Osteoblast (primary cell): ENCODE data around the gene TINAGL1. TPM values are rescaled to one million over a fixed set of nuclear protein-coding genes. Genes with fewer than 3 reads are reported as not detected.

Source experiments
- DNase-seq: peaks from one replicate; pipeline ENCODE4 v3.0.0; 2011; ENCODE audit warnings: low spot score, mixed read lengths; ENCODE audit not compliant: insufficient read length; ENCODE audit errors: missing footprints
- H2AFZ ChIP-seq: 2 replicates; pipeline ENCODE4 v1.6.0; 2011; ENCODE audit warnings: mild to moderate bottlenecking, low read length
- H3K27ac ChIP-seq: 2 replicates; pipeline ENCODE4 v1.5.1; 2011; ENCODE audit warnings: mild to moderate bottlenecking, low read depth, low read length, moderate library complexity
- H3K27me3 ChIP-seq: 2 replicates; pipeline ENCODE4 v1.6.0; 2012; ENCODE audit warnings: mild to moderate bottlenecking, control low read depth, inconsistent platforms, low read length, moderate library complexity; ENCODE audit not compliant: insufficient read depth
- H3K36me3 ChIP-seq: 2 replicates; pipeline ENCODE4 v1.5.1; 2011; ENCODE audit warnings: mild to moderate bottlenecking, low read length, control low read depth, moderate library complexity; ENCODE audit not compliant: insufficient read depth
- H3K4me1 ChIP-seq: 2 replicates; pipeline ENCODE4 v1.5.1; 2011; ENCODE audit warnings: mild to moderate bottlenecking, low read length, control low read depth, moderate library complexity; ENCODE audit not compliant: insufficient read depth
- H3K4me2 ChIP-seq: 2 replicates; pipeline ENCODE4 v1.6.0; 2011; ENCODE audit warnings: mild to moderate bottlenecking, low read length; ENCODE audit not compliant: insufficient read depth
- H3K4me3 ChIP-seq: fragments of 200-600 bp; sonication (generic); 3 replicates; pipeline ENCODE4 v1.5.1; 2012; ENCODE audit warnings: mild to moderate bottlenecking, low read length, inconsistent platforms; ENCODE audit not compliant: insufficient read depth
- H3K79me2 ChIP-seq: 2 replicates; pipeline ENCODE4 v1.6.0; 2012; ENCODE audit warnings: mild to moderate bottlenecking, low read length, control low read depth, inconsistent platforms; ENCODE audit not compliant: insufficient read depth
- H3K9me3 ChIP-seq: 2 replicates; pipeline ENCODE4 v1.5.1; 2011; ENCODE audit warnings: low read depth, low read length, control low read depth
- H4K20me1 ChIP-seq: 2 replicates; pipeline ENCODE4 v1.6.0; 2012; ENCODE audit warnings: mild to moderate bottlenecking, low read length, control low read depth; ENCODE audit not compliant: insufficient read depth
- CTCF ChIP-seq: IDR thresholded peaks from 2 replicates; pipeline ENCODE4 v1.5.1; 2011; ENCODE audit warnings: mild to moderate bottlenecking, low read depth, low read length, moderate library complexity; ENCODE audit errors: extremely low read depth
- total RNA-seq: library from RNA; depleted of rRNA; stranded (reverse); fragments of >200 nt; gene quantifications from 2 replicates; pipeline ENCODE4 v1.2.3, GENCODE V29; 2012

The TINAGL1 gene
- total RNA-seq, 1 donor = 50.3 TPM

- no peak overlapping the region for H3K4me3 ChIP-seq
- no peaks in the 10 kb centered on the region for H4K20me1 ChIP-seq
- H3K4me1 ChIP-seq = peaks cover 24% of the 10 kb centered on the region
- H3K79me2 ChIP-seq = no peaks in the 10 kb centered on the region
- H3K9me3 ChIP-seq = no peaks in the 10 kb centered on the region
- no peak for DNase-seq
- no peaks in the 10 kb centered on the region for H3K27me3 ChIP-seq
- H3K27ac ChIP-seq = no peak overlapping the region
- no peaks in the 10 kb centered on the region for H3K36me3 ChIP-seq
- peak overlapping the region; percentile 5 for H2AFZ ChIP-seq
- peak overlapping the region; percentile 39 for H3K4me2 ChIP-seq
- TF ChIP-seq CTCF = no peak
Measured at GRCh38 chr1:31562707-31563360, 13.5 kb upstream of the TINAGL1 start.

- Histone ChIP-seq H3K36me3 (no peaks in the 10 kb centered on the region), H3K9me3 (no peaks in the 10 kb centered on the region), H3K27ac (no peak overlapping the region), H3K4me2 (peak overlapping the region; percentile 16), H2AFZ (peak overlapping the region; percentile 64), H3K27me3 (no peaks in the 10 kb centered on the region), H4K20me1 (no peaks in the 10 kb centered on the region), H3K4me1 (peaks cover 33% of the 10 kb centered on the region), H3K79me2 (no peaks in the 10 kb centered on the region), H3K4me3 (no peak overlapping the region)
- no peak for TF ChIP-seq CTCF
- DNase-seq = no peak
Measured at GRCh38 chr1:31564606-31564989, 11.7 kb upstream of the TINAGL1 start.

- no peaks in the 10 kb centered on the region for H3K9me3 ChIP-seq
- DNase-seq = peak; percentile 44
- H4K20me1 ChIP-seq = no peaks in the 10 kb centered on the region
- H3K27me3 ChIP-seq = no peaks in the 10 kb centered on the region
- H3K27ac ChIP-seq = no peak overlapping the region
- no peak overlapping the region for H3K4me3 ChIP-seq
- no peaks in the 10 kb centered on the region for H3K36me3 ChIP-seq
- H3K4me2 ChIP-seq = no peak overlapping the region
- H3K79me2 ChIP-seq = no peaks in the 10 kb centered on the region
- peaks cover 41% of the 10 kb centered on the region for H3K4me1 ChIP-seq
- no peak overlapping the region for H2AFZ ChIP-seq
- TF ChIP-seq CTCF = no peak
Measured at GRCh38 chr1:31567956-31568570, 8.3 kb upstream of the TINAGL1 start.

GRCh38 chr1:31568895-31569595 is 7.3 kb upstream of the TINAGL1 start:
- Histone ChIP-seq H3K4me2 (no peak overlapping the region), H4K20me1 (no peaks in the 10 kb centered on the region), H3K4me1 (peaks cover 42% of the 10 kb centered on the region)

More at GRCh38 chr1:31568895-31569595, 7.3 kb upstream of the TINAGL1 start:
- Histone ChIP-seq H3K4me3 (no peak overlapping the region), H3K79me2 (no peaks in the 10 kb centered on the region), H3K9me3 (no peaks in the 10 kb centered on the region), H3K27ac (no peak overlapping the region), H3K27me3 (no peaks in the 10 kb centered on the region), H2AFZ (no peak overlapping the region), H3K36me3 (no peaks in the 10 kb centered on the region)
- TF ChIP-seq CTCF = no peak
- peak; percentile 49 for DNase-seq
